Uterus (tissue), 2 donors: Measurements from ENCODE around the gene GDF10.

ENCODE experiments used
- POLR2A ChIP-seq, 2 donors: fragments of 450-650 bp; IDR thresholded peaks; one replicate each; pipeline ENCODE4 v1.6.1; 2016; ENCODE audit warnings: antibody characterized with exemption in 2 of 2, mild to moderate bottlenecking in 1 of 2, moderate library complexity in 1 of 2
- TF ChIP-seq, protein P1 (sequence below), 4 experiments: fragments of 200-600 bp in 2 of 4; fragments of 450-650 bp in 2 of 4; sonication (generic) in 2 of 4; IDR thresholded peaks; one replicate each; pipeline ENCODE4 v1.5.1; 2016 to 2019; ENCODE audit warnings: antibody characterized with exemption in 4 of 4, mild to moderate bottlenecking in 2 of 4, moderate library complexity in 1 of 4

- TF ChIP-seq, protein P1, sequence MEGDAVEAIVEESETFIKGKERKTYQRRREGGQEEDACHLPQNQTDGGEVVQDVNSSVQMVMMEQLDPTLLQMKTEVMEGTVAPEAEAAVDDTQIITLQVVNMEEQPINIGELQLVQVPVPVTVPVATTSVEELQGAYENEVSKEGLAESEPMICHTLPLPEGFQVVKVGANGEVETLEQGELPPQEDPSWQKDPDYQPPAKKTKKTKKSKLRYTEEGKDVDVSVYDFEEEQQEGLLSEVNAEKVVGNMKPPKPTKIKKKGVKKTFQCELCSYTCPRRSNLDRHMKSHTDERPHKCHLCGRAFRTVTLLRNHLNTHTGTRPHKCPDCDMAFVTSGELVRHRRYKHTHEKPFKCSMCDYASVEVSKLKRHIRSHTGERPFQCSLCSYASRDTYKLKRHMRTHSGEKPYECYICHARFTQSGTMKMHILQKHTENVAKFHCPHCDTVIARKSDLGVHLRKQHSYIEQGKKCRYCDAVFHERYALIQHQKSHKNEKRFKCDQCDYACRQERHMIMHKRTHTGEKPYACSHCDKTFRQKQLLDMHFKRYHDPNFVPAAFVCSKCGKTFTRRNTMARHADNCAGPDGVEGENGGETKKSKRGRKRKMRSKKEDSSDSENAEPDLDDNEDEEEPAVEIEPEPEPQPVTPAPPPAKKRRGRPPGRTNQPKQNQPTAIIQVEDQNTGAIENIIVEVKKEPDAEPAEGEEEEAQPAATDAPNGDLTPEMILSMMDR (IDR thresholded peaks at IDR 0.05), result no peak
- TF ChIP-seq POLR2A (IDR thresholded peaks at IDR 0.05), result no peak
Observed at GRCh38 chr10:47334466-47335295, 34.7 kb downstream of the GDF10 start.
